Measurements from ENCODE around the gene PRADC1. TPM values are rescaled to one million over a fixed set of nuclear protein-coding genes. Genes with fewer than 3 reads are reported as not detected.
"Not testable (repeated sequence)": the region's sequence is repeated elsewhere in the genome, so short reads cannot be mapped to it uniquely, and the experiment has no call there.

The PRADC1 gene
- total RNA-seq, 1 donor from 2014 or later: 18.6 TPM

DNA sequence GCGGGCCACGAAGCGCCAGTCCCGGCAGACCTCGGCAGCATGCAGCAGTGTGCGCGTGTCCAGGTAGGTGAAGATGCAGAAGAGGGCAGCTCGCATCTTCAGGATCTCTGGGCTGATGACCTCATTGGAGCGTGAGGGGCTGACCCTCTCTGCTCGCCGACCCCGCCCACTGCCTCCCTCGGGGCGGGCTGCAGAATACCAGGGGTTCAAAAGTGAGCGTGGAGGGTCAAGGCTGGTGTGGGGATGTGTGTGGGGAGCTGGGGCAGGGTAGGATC, 31.2 kb upstream of the PRADC1 start:
- H3K4me3 Mint-ChIP-seq: no peak overlapping the region
- H3K27me3 Mint-ChIP-seq (ENCODE audit: insufficient read depth): no peaks in the 10 kb centered on the region
- H3K9me3 Mint-ChIP-seq: no peaks in the 10 kb centered on the region
- intact Hi-C loops (cut with micrococcal nuclease): no loop called here
- H3K27ac Mint-ChIP-seq: no peak overlapping the region
- H3K36me3 Mint-ChIP-seq (ENCODE audit: low read depth): peaks cover 7% of the 10 kb centered on the region
- DNase-seq (ENCODE audit: low spot score): no peak
- peaks cover 15% of the 10 kb centered on the region for H3K4me1 Mint-ChIP-seq (ENCODE audit: low read depth)

DNA sequence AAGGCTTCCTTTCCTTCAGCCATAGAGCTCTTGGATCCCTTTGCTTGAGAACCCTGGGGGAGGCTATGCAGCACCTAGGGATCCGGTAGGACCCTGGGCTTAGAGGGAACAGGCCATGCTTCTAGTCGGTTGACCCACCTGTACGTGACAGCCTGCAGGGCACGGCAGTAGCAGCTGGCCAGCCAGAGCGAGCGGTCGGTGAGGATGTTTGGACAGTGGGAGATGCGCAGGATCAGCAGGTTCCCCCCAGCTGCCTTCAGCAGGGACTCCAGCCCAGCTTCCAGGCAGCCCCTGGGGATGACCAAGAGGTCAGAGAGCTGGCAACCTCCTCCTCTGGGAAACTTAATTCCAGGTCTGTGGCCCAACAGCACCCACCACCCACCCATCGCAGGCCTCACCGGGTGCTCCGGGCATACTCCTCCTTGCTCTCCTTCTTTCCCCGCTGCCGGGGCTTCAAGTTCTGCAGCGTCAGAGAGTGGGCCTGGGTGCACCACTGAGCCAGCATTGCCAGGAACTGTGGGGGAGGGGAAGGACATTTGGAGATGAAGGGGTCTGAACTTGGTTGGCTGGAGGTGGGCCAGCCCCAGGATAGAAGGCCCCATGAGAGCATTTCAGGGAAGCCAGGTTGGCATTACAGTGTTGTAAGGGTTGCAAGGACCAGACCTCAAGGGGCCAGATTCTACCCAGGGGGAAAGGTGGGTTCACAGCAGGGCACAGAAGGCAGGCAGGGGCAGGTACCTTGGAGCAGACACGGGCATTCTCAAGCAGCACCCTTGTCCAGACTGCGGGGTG, 30.7 kb upstream of the PRADC1 start:
- DNase-seq (ENCODE audit: low spot score): no peak
- intact Hi-C loops (cut with micrococcal nuclease): no loop called here
- Mint-ChIP-seq H3K4me3 (no peak overlapping the region), H3K27ac (no peak overlapping the region), H3K36me3 (ENCODE audit: low read depth) (peaks cover 7% of the 10 kb centered on the region), H3K4me1 (ENCODE audit: low read depth) (peaks cover 15% of the 10 kb centered on the region), H3K27me3 (ENCODE audit: insufficient read depth) (no peaks in the 10 kb centered on the region), H3K9me3 (no peaks in the 10 kb centered on the region)

DNA sequence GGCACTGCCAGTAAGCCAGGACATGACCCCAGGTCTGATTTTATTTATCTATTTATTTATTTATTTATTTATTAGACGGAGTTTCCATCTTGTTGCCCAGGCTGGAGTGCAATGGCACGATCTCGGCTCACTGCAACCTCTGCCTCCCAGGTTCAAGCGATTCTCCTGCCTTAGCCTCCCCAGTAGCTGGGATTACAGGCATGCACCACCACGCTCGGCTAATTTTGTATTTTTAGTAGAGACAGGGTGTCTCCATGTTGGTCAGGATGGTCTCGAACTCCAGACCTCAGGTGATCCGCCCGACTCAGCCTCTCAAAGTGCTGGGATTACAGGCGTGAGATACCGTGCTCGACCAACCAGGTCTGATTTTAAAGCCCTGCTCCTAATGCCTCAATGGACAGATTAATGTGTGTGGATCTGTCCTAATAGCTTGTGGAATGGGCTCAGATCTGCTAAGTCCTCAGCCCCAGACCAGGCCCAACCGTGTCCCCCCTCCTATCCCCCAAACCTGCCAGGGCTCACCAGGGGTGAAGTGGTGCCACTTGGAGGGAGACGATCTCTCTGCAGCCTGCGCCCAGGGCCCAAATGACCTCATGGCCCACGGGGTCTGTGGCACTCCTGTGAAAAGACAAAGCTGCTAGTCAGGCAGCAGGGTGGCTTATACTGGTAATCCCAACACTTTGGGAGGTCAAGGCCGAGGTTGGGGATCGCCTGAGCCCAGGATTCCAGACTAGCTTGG, 29.8 kb upstream of the PRADC1 start:
- H3K27me3 Mint-ChIP-seq (ENCODE audit: insufficient read depth); H3K36me3 Mint-ChIP-seq (ENCODE audit: low read depth); H3K9me3 Mint-ChIP-seq; intact Hi-C loops (cut with micrococcal nuclease); H3K27ac Mint-ChIP-seq; H3K4me1 Mint-ChIP-seq (ENCODE audit: low read depth); DNase-seq (ENCODE audit: low spot score); H3K4me3 Mint-ChIP-seq: not testable (repeated sequence)

DNA sequence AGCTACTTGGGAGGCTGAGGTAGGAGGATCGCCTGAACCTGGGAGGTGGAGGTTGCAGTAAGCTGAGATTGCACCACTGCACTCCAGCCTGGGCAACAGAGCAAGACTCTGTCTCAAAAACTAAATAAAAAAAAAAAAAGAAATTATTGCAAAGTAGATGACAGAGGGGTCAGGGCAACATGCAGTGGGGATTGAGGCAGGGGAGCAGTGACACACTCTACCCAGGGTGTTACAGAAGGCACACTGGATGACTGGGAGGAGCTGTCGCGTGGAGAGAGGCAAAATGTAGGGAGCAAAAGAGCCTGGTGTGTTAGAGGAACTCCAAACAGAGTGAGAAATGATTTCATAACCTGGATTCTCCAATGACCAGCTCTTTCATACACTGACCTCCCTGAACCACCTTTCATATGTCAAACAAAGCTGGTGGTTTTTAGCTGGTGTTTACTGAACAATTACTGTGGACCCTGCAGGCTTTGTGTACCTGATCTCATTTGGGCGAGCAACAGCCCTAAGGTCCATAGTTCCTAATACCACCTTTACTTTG, 29.1 kb upstream of the PRADC1 start:
- Mint-ChIP-seq H3K4me3 (no peak overlapping the region), H3K36me3 (ENCODE audit: low read depth) (peaks cover 7% of the 10 kb centered on the region), H3K9me3 (no peaks in the 10 kb centered on the region), H3K4me1 (ENCODE audit: low read depth) (peaks cover 6% of the 10 kb centered on the region), H3K27ac (no peak overlapping the region), H3K27me3 (ENCODE audit: insufficient read depth) (no peaks in the 10 kb centered on the region)
- intact Hi-C loops (cut with micrococcal nuclease): no loop called here
- DNase-seq (ENCODE audit: low spot score): no peak

DNA sequence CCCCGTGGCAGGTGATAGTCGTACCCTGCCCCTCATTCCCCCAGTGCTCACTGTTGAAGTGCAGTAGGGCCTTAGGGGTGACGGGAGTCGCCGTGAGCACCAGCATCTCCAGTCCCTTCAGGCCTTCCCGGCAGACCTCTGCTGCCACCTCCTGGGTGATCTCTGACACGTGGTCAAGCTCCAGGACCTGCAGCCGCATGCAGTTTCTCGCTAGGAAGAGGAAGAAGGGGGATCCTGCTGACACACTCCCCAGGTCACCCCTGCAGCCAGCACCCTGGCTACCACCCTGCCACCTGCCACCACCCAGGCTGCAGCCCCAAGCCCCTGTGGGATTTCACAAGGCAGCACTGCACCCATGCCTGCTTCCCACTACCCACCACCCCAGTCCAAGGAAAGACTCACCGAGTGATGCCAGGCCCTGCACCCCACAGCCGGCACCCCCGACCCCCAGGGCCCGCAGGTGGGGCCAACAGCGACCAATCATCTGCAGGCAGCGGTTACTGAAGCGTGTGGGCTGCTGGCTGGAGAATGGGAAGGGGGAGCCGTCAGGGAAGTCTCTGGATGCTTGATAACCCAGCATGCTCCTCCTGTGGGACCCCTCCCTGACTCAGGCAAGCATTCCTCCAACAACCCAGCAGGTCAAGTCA, 27.4 kb upstream of the PRADC1 start:
- Mint-ChIP-seq H3K27me3 (ENCODE audit: insufficient read depth) (no peaks in the 10 kb centered on the region), H3K36me3 (ENCODE audit: low read depth) (peaks cover 7% of the 10 kb centered on the region), H3K27ac (no peak overlapping the region), H3K4me3 (no peak overlapping the region), H3K9me3 (no peaks in the 10 kb centered on the region), H3K4me1 (ENCODE audit: low read depth) (no peaks in the 10 kb centered on the region)
- no peak for DNase-seq (ENCODE audit: low spot score)
- intact Hi-C loops (cut with micrococcal nuclease): no loop called here

DNA sequence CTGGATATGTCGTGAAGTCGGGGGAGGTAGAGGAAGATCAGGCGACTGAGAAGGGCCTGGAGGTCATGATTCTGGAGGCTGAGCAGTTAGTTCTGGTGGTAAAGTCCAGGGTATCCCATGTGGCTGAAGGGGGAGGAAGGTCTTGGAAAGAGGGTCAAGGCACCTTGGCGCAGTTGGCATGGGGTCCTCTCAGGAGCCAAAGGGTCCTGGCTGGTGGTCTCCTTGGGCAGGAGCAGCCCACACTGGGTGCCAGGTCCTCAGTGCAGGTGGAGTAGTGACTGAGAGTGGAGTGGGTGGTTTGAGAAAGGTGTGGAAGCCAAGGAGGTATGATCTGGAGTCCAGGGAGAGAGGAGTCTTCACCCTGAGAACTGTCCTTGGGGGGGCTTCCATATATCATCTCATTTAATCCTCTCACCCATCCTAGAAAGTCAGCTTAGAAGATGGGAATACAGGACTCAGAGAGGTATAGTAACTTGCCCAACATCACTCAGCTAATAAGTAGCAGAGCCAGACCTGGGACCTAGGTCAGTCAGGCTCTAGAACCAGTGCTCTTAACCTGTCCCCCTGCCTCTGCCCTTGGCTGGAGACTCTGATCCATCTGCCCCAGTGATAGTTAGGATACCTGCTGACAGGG, 26.8 kb upstream of the PRADC1 start:
- intact Hi-C loops (cut with micrococcal nuclease): no loop called here
- Mint-ChIP-seq H3K27me3 (ENCODE audit: insufficient read depth) (no peaks in the 10 kb centered on the region), H3K9me3 (no peaks in the 10 kb centered on the region), H3K36me3 (ENCODE audit: low read depth) (peaks cover 7% of the 10 kb centered on the region), H3K27ac (no peak overlapping the region), H3K4me3 (no peak overlapping the region), H3K4me1 (ENCODE audit: low read depth) (no peaks in the 10 kb centered on the region)
- no peak for DNase-seq (ENCODE audit: low spot score)

DNA sequence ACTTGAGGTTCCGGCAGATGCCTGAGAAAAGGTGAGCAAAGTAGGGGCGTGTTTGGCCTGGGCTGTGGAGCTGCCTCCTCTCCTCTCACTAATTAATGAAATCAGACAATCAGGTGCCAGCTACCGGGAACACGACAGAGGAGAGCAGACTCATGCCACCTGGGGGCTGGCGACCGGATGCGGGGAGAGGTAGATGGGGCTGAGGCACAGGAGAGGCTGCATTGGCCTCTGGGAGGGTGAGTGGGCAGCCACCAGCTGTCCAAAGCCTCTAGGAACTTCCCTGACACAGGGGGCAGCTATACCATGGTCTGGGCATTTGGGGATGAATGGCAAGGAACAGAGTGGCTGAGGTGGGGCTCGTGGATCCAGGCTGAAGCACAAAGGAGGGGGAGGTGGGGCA, 26.2 kb upstream of the PRADC1 start:
- no peaks in the 10 kb centered on the region for H3K9me3 Mint-ChIP-seq
- DNase-seq (ENCODE audit: low spot score): no peak
- H3K27ac Mint-ChIP-seq: no peak overlapping the region
- H3K4me3 Mint-ChIP-seq: no peak overlapping the region
- intact Hi-C loops (cut with micrococcal nuclease): no loop called here
- no peaks in the 10 kb centered on the region for H3K27me3 Mint-ChIP-seq (ENCODE audit: insufficient read depth)
- H3K4me1 Mint-ChIP-seq (ENCODE audit: low read depth): no peaks in the 10 kb centered on the region
- H3K36me3 Mint-ChIP-seq (ENCODE audit: low read depth): peaks cover 10% of the 10 kb centered on the region

DNA sequence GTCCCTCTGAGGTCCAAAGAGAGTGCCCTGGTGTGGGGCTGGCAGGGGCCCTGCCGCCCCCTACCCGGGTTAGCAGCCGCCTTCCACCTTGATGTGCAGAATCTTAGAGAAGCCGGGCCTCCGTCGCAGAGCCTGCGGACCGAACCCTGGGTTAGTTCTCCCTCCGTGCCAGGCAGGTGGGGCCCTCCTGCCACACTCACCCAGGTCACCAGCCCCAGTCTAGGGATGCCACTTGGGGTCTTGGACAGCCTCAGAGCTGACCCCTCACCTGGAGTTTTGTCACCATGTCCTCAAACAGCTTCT, 25.8 kb upstream of the PRADC1 start:
- Mint-ChIP-seq H3K4me3 (no peak overlapping the region), H3K27ac (no peak overlapping the region), H3K4me1 (ENCODE audit: low read depth) (no peaks in the 10 kb centered on the region), H3K9me3 (no peaks in the 10 kb centered on the region), H3K27me3 (ENCODE audit: insufficient read depth) (no peaks in the 10 kb centered on the region), H3K36me3 (ENCODE audit: low read depth) (peaks cover 10% of the 10 kb centered on the region)
- no peak for DNase-seq (ENCODE audit: low spot score)
- intact Hi-C loops (cut with micrococcal nuclease): no loop called here

DNA sequence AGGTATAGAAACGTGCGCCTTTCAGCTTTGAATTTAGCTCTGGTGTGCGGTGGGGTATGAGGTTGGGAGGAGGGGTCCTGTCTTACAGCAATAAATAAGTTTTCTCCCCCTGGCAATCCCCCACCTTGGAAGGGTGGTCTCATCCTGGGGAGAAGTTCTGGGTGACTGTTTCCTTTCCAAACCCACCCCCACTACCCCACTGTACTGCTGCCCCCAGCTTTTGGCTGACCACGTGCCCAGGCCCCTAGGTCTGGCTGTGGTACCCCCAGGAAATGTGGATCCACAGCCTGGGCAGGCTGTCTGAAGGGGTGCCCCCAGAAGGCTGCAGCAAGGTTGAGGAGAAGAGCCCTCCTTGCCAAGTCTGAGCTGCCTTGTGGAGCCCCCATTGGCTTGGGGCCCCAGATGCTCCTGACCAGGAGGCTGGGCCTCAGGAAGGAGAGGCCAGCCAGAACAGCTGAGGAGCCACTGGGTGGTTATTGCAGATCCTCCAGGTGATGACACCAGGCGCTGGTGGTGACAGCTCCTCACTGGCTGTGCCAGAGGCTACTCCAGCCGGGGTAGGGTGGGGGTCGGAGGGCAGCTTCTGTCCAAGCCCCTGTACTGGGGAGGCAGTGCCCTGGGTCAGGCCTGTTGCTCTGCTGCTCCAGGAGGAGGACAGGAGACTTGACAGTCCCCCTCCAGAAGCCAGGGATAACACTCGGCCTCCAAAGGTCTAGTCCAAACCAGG, 25.3 kb upstream of the PRADC1 start:
- Mint-ChIP-seq H3K4me1 (ENCODE audit: low read depth) (no peaks in the 10 kb centered on the region), H3K4me3 (no peak overlapping the region), H3K9me3 (no peaks in the 10 kb centered on the region), H3K27me3 (ENCODE audit: insufficient read depth) (no peaks in the 10 kb centered on the region), H3K27ac (no peak overlapping the region), H3K36me3 (ENCODE audit: low read depth) (peaks cover 10% of the 10 kb centered on the region)
- intact Hi-C loops (cut with micrococcal nuclease): no loop called here
- no peak for DNase-seq (ENCODE audit: low spot score)

DNA sequence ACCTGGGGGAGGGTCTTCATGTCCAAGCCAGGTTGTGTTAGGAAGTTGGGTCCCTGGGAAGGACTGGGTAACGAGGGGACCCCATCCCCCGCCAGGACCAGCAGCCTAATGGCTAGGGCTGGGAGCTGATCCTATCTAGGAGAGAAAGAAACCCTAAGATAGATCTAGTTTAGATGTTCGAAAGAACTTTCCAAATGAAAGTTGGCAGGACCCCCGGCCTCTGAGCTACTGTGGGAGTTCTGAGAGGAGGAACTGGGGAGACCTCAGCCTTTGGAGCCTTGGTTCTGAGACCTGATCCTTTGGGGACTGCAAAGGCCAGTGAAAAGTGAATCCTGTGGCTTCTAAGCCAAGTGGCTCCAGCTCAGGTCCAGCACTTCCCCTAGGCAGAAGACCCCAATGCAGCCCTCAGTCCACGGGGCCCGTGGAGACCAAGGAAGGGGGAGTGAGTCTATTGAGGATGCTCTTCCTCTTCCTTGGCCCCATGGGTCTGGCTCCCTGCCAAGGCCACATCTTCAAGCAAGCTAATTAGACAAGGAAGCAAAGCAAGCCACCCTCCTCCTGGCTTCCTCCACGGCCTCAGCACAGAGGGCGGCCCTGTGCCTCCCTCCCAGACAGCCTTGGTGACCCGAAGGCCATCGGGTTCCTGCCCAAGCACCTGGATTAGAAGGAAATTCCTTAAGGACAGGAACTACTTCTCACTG, 24.5 kb upstream of the PRADC1 start:
- H3K4me1 Mint-ChIP-seq (ENCODE audit: low read depth): no peaks in the 10 kb centered on the region
- peaks cover 11% of the 10 kb centered on the region for H3K36me3 Mint-ChIP-seq (ENCODE audit: low read depth)
- intact Hi-C loops (cut with micrococcal nuclease): no loop called here
- H3K4me3 Mint-ChIP-seq: no peak overlapping the region
- no peaks in the 10 kb centered on the region for H3K9me3 Mint-ChIP-seq
- H3K27ac Mint-ChIP-seq: no peak overlapping the region
- no peak for DNase-seq (ENCODE audit: low spot score)
- H3K27me3 Mint-ChIP-seq (ENCODE audit: insufficient read depth): no peaks in the 10 kb centered on the region

DNA sequence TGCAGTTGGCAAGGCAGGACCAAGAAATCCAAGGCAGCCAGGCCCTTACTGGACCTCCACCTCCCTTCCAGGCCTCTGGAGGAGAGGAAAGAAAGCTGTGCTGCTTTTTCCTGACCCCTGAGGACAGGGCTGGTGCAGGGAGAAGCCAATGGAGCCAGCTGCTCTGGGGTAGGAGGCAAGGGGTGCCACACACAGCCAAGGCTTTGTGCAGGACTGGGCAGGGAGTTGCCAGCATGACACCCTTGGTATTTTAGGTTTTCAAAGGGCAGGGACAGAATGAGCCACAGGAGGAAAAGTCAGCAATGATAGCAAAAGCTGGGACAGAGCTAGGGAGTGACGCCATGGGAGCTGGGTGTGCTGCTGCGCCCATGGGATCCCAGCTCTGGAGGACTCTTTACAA, 24.0 kb upstream of the PRADC1 start:
- no peak overlapping the region for H3K27ac Mint-ChIP-seq

DNA sequence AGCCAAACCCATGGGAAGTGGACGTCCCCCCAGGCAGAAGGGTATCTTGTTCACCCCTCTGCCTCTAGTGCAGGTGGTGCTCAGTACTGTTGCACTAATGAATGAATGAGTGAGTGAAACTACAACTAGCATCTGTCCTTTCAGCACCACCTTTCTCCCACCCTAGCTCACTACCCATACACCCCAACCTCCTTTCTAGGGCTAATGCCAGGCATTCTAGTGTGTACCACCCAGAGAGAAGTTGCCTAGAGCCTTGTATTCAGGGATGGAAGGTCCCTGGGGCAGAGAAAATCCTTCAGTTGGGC, 23.5 kb upstream of the PRADC1 start:
- Mint-ChIP-seq H3K27ac (no peak overlapping the region), H3K36me3 (ENCODE audit: low read depth) (peaks cover 10% of the 10 kb centered on the region)
- intact Hi-C loops (cut with micrococcal nuclease): no loop called here

More for the DNA sequence above, 24.0 kb upstream of the PRADC1 start:
- Mint-ChIP-seq H3K9me3 (no peaks in the 10 kb centered on the region), H3K36me3 (ENCODE audit: low read depth) (peaks cover 11% of the 10 kb centered on the region), H3K4me3 (no peak overlapping the region), H3K27me3 (ENCODE audit: insufficient read depth) (no peaks in the 10 kb centered on the region), H3K4me1 (ENCODE audit: low read depth) (no peaks in the 10 kb centered on the region)
- no peak for DNase-seq (ENCODE audit: low spot score)
- intact Hi-C loops (cut with micrococcal nuclease): no loop called here

More for the DNA sequence above, 23.5 kb upstream of the PRADC1 start:
- H3K4me3 Mint-ChIP-seq: no peak overlapping the region
- no peaks in the 10 kb centered on the region for H3K4me1 Mint-ChIP-seq (ENCODE audit: low read depth)
- DNase-seq (ENCODE audit: low spot score): no peak
- no peaks in the 10 kb centered on the region for H3K9me3 Mint-ChIP-seq
- H3K27me3 Mint-ChIP-seq (ENCODE audit: insufficient read depth): no peaks in the 10 kb centered on the region
